Transverse colon (tissue), 4 donors: ENCODE measurements around the gene CHAT. TPM values are rescaled to one million over a fixed set of nuclear protein-coding genes. Genes with fewer than 3 reads are reported as not detected.

Source experiments
- DNase-seq: peaks from one replicate; pipeline ENCODE4 v3.0.0-alpha.2; 2019
- H3K27ac ChIP-seq, 4 donors: fragments of 200-600 bp; sonication (generic); 2 replicates each; pipeline ENCODE4 v1.5.1; 2016 to 2018; ENCODE audit warnings: inconsistent platforms in 4 of 4
- H3K27me3 ChIP-seq: fragments of 200-600 bp; sonication (generic); 2 replicates; pipeline ENCODE4 v1.5.1; 2017; ENCODE audit warnings: inconsistent platforms
- H3K36me3 ChIP-seq, 4 donors: fragments of 200-600 bp; sonication (generic); 2 replicates each; pipeline ENCODE4 v1.5.1; 2017 to 2019; ENCODE audit warnings: inconsistent platforms in 4 of 4
- H3K4me1 ChIP-seq, 4 donors: fragments of 200-600 bp; sonication (generic); 2 replicates each; pipeline ENCODE4 v1.5.1; 2017 to 2020; ENCODE audit warnings: inconsistent platforms in 4 of 4
- H3K4me3 ChIP-seq, 4 donors: fragments of 200-600 bp; sonication (generic); 1 replicate in 1 of 4; 2 replicates in 3 of 4; pipeline versions ENCODE4 v1.5.1 to v1.6.1; 2017 to 2019; ENCODE audit warnings: inconsistent platforms in 4 of 4
- H3K9me3 ChIP-seq, 2 donors: fragments of 200-600 bp; sonication (generic); 2 replicates each; pipeline ENCODE4 v1.5.1; 2017 to 2019; ENCODE audit warnings: inconsistent platforms in 2 of 2
- CTCF ChIP-seq, 5 experiments: fragments of 200-600 bp in 3 of 5; fragments of 450-650 bp in 2 of 5; sonication (generic) in 3 of 5; IDR thresholded peaks; 1 replicate in 2 of 5; 2 replicates in 3 of 5; pipeline ENCODE4 v1.5.1; 2016 to 2017; ENCODE audit warnings: antibody characterized with exemption in 5 of 5, inconsistent platforms in 3 of 5, mild to moderate bottlenecking in 2 of 5, moderate library complexity in 1 of 5
- EP300 ChIP-seq: sonication (generic); formaldehyde crosslinking; IDR thresholded peaks from one replicate; pipeline ENCODE4 v1.6.1; 2017; ENCODE audit warnings: antibody characterized with exemption, low read depth
- POLR2A ChIP-seq: fragments of 450-650 bp; IDR thresholded peaks from one replicate; pipeline ENCODE4 v1.6.1; 2016; ENCODE audit warnings: antibody characterized with exemption, mild to moderate bottlenecking, moderate library complexity
- POLR2AphosphoS5 ChIP-seq, 3 donors: sonication (generic); formaldehyde crosslinking; IDR thresholded peaks; one replicate each; pipeline ENCODE4 v1.6.1; 2016; ENCODE audit warnings: antibody characterized with exemption in 3 of 3
- WGBS, 2 donors: methylation state at CpG; one replicate each; pipeline ENCODE4 v1.1.5; 2018; ENCODE audit warnings: low coverage in 1 of 2; 5-methylcytosine and 5-hydroxymethylcytosine counted together
- in situ Hi-C, 4 donors: fragments of 200-750 bp; cut with MboI; loops; one replicate each; pipeline versions ENCODE4 v1.15.0 to v1.15.1; 2017; ENCODE audit warnings: low sequenced_read_pairs in 3 of 4, low pct_ligation_motif_present in 1 of 4, low pct_unique_long_range_greater_than_20kb in 1 of 4
- intact Hi-C: fragments of 100-400 bp; cut with DNase I; formaldehyde crosslinking; loops from one replicate; pipeline ENCODE4 v1.15.1; 2023; ENCODE audit warnings: low total_unique reads
- total RNA-seq, 4 donors: library from RNA; depleted of rRNA; stranded (reverse); fragments of >200 nt; gene quantifications; one replicate each; pipeline ENCODE4 v1.1.0, GENCODE V29; 2016

Gene CHAT
- total RNA-seq, 4 donors from 2014 or later = 1.1 to 3.8 TPM; not detected in 2

DNA sequence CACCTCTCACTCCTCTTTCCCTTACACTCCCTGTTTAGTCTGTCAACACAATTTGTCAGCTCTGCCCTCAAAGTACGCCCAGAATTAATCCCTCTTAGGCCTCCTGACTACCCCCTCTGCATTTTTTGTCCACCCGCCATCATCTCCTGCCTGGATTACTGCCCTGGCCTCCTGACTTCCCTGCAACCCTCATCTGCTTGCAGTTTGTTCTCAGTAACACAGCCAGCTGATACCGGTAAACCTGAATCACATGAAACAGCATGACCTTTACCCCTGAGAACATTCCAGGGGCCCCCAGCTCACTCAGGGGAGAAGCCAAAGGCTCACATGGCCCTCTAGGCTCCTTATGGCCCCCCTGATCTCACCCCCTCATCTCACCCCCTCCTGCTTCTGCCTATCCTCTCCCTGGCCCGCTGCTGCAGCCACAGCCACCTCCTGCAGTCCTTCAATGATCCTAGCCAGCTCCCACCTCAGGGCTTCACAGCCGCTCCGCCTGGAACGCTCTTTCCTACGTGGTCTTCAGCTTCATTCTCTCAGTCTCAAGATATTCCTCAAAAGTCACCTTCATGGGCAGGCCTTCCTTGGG lies 74.5 kb downstream of the CHAT start:
- 41 to 50% methylated on average over 2 to 8 of the region's 8 CpGs for WGBS, 2 donors
- no peak overlapping the region for H3K4me3 ChIP-seq
- peaks cover 34% of the 10 kb centered on the region for H3K27me3 ChIP-seq
- in situ Hi-C loops (no loop called here), intact Hi-C loops (no loop called here)
- DNase-seq = no peak
- no peaks in the 10 kb centered on the region for H3K9me3 ChIP-seq
- no peaks in the 10 kb centered on the region for H3K36me3 ChIP-seq
- TF ChIP-seq POLR2AphosphoS5 (IDR thresholded peaks at IDR 0.05) = no peak
- no peak for TF ChIP-seq CTCF (IDR thresholded peaks at IDR 0.05)
- no peak for TF ChIP-seq POLR2A
- no peak for TF ChIP-seq EP300
- H3K4me1 ChIP-seq = no peaks in the 10 kb centered on the region
- H3K27ac ChIP-seq = no peak overlapping the region

DNA sequence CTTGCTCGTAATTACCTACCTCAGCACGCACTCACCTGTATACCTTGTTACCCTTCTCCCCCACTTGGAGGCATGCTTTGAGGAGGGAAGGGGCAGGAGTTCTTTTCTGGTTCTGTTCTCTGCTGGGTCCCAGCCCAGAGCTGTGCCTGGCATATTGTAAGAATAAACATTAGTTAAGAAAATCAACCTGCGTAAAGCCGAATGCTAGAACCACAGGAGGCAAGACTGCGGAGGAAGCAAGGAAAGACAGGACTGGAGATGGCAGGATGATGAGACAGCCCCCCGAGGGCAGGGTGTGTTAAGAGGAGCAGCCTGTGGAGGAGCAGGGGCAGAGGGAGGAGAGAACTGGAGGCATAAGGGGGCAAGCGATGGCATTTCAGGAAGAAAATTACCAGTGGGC lies 75.1 kb downstream of the CHAT start:
- in situ Hi-C loops = no loop called here
- TF ChIP-seq CTCF (IDR thresholded peaks at IDR 0.05) = no peak
- TF ChIP-seq EP300 = no peak
- no peak for TF ChIP-seq POLR2AphosphoS5 (IDR thresholded peaks at IDR 0.05)
- no peak for TF ChIP-seq POLR2A
- WGBS, 2 donors = 48 to 80% methylated on average over 1 to 7 of the region's 7 CpGs
- Histone ChIP-seq H3K27me3 (peaks cover 34% of the 10 kb centered on the region), H3K36me3 (no peaks in the 10 kb centered on the region), H3K9me3 (no peaks in the 10 kb centered on the region), H3K27ac (no peak overlapping the region), H3K4me3 (no peak overlapping the region), H3K4me1 (no peaks in the 10 kb centered on the region)
- intact Hi-C loops = no loop called here
- DNase-seq = no peak

DNA sequence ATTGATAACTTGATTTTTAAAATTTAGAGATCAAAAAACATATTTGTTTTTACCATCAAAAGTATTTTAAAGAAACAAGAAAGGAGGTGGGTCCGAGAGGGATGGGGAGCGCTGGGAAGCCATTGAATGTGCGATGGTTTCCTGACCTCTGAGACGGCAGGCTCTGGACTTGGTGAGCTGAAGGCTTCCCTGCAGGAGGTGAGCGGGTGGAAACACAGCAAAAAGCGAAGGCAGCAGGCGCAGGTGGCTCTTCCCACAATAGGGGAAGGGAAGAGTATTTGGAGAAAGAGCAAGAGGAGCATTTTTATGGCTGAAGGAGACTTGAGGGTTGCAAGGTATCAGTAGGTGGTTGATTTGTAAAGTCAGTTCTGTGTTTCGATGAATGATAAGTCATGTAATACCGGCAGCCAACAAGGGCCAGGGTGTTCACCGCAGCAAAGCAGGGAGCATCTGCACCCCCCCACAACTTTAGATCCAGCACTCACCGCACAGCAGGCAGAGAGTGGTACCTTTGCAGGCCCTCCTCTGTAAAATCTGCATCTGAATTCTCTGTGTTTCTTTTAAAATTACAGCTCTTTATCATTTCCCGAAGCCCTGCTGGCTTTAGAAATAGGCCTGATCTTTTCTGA lies 76.2 kb downstream of the CHAT start:
- no peaks in the 10 kb centered on the region for H3K9me3 ChIP-seq
- no peaks in the 10 kb centered on the region for H3K36me3 ChIP-seq
- H3K4me1 ChIP-seq = no peaks in the 10 kb centered on the region
- TF ChIP-seq POLR2A (no peak), POLR2AphosphoS5 (IDR thresholded peaks at IDR 0.05) (no peak), CTCF (IDR thresholded peaks at IDR 0.05) (no peak), EP300 (no peak)
- intact Hi-C loops (no loop called here), in situ Hi-C loops (no loop called here)
- DNase-seq = no peak
- 48 to 64% methylated on average over 8 to 12 of the region's 12 CpGs for WGBS, 2 donors
- H3K27ac ChIP-seq = no peak overlapping the region
- peaks cover 34% of the 10 kb centered on the region for H3K27me3 ChIP-seq
- no peak overlapping the region for H3K4me3 ChIP-seq

DNA sequence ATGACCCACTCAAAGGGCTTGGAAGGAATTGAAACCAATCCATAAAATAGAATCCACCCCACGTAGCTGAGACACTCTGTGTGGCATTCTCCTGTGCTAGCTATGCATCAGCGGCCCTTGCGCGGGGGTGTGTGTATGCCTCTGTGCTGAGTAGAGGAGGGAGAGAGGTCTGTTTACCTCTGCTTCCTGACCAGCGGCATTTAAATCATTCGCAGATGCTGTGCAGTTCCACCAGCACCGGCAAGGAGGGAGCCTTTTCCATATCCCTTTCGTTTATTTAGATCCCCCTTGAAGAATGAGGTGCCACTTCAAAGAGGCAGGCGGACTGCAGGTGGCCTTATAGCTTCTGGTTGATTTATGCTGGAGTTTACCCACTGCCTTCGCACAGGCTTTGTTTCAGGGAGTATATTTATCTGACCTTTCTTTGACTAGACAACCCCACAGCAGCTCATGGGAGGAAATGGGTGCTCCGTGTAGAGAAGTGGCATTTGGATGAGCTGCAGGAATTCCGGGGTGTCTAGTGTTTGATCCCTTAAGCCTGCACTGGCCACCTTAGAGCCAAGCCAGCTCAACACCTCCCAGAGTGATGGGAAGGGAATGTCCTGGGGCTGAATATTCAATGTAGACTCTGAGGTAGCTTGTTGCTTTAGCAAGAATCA lies 77.0 kb downstream of the CHAT start:
- no peak for DNase-seq
- Histone ChIP-seq H3K4me1 (no peaks in the 10 kb centered on the region), H3K27me3 (peaks cover 34% of the 10 kb centered on the region), H3K4me3 (no peak overlapping the region), H3K36me3 (no peaks in the 10 kb centered on the region), H3K27ac (no peak overlapping the region), H3K9me3 (no peaks in the 10 kb centered on the region)
- in situ Hi-C loops (no loop called here), intact Hi-C loops (no loop called here)
- no peak for TF ChIP-seq CTCF (IDR thresholded peaks at IDR 0.05)
- no peak for TF ChIP-seq POLR2A
- TF ChIP-seq POLR2AphosphoS5 (IDR thresholded peaks at IDR 0.05) = no peak
- no peak for TF ChIP-seq EP300
- WGBS, 2 donors = 27 to 30% methylated on average over 4 to 12 of the region's 12 CpGs
